Tibial nerve (tissue), 4 donors: Measurements from ENCODE around the gene HSPA13.

Experiments
- EP300 ChIP-seq, 2 donors: sonication (generic); formaldehyde crosslinking; IDR thresholded peaks; one replicate each; pipeline ENCODE4 v1.6.1; 2017; ENCODE audit warnings: antibody characterized with exemption in 2 of 2, mild to moderate bottlenecking in 1 of 2
- POLR2A ChIP-seq, 2 donors: fragments of 450-650 bp; IDR thresholded peaks; one replicate each; pipeline ENCODE4 v1.6.1; 2017; ENCODE audit warnings: antibody characterized with exemption in 2 of 2, mild to moderate bottlenecking in 2 of 2, moderate library complexity in 2 of 2
- TF ChIP-seq, protein P1 (sequence below), 5 experiments: fragments of 200-600 bp in 3 of 5; fragments of 450-650 bp in 2 of 5; sonication (generic) in 3 of 5; IDR thresholded peaks; one replicate each; pipeline ENCODE4 v1.5.1; 2016 to 2019; ENCODE audit warnings: antibody characterized with exemption in 5 of 5, mild to moderate bottlenecking in 3 of 5, moderate library complexity in 2 of 5

GRCh38 chr21:14353726-14354125 is 29.2 kb downstream of the HSPA13 start:
- TF ChIP-seq EP300 (IDR thresholded peaks at IDR 0.05), result no peak
- TF ChIP-seq, protein P1, sequence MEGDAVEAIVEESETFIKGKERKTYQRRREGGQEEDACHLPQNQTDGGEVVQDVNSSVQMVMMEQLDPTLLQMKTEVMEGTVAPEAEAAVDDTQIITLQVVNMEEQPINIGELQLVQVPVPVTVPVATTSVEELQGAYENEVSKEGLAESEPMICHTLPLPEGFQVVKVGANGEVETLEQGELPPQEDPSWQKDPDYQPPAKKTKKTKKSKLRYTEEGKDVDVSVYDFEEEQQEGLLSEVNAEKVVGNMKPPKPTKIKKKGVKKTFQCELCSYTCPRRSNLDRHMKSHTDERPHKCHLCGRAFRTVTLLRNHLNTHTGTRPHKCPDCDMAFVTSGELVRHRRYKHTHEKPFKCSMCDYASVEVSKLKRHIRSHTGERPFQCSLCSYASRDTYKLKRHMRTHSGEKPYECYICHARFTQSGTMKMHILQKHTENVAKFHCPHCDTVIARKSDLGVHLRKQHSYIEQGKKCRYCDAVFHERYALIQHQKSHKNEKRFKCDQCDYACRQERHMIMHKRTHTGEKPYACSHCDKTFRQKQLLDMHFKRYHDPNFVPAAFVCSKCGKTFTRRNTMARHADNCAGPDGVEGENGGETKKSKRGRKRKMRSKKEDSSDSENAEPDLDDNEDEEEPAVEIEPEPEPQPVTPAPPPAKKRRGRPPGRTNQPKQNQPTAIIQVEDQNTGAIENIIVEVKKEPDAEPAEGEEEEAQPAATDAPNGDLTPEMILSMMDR (IDR thresholded peaks at IDR 0.05), result no peak
- no peak for TF ChIP-seq POLR2A (IDR thresholded peaks at IDR 0.05)
